GM12878 (cell line): ENCODE data around the gene KRTAP10-3. TPM values are rescaled to one million over a fixed set of nuclear protein-coding genes. Genes with fewer than 3 reads are reported as not detected.

Source experiments
- E4F1 ChIP-seq: fragments of 450-650 bp; IDR thresholded peaks from 2 replicates; pipeline ENCODE4 v1.6.1; 2018; ENCODE audit warnings: borderline replicate concordance, mild to moderate bottlenecking; ENCODE audit not compliant: partially characterized antibody
- MTA3 ChIP-seq: IDR thresholded peaks from 2 replicates; pipeline ENCODE4 v1.6.1; 2012; ENCODE audit warnings: low read length, inconsistent platforms, borderline replicate concordance
- PRDM15 ChIP-seq: fragments of 450-650 bp; formaldehyde crosslinking; IDR thresholded peaks from 2 replicates; pipeline ENCODE4 v1.4.0; 2020; ENCODE audit warnings: mild to moderate bottlenecking, moderate library complexity
- RFX5 ChIP-seq: IDR thresholded peaks from 2 replicates; pipeline ENCODE4 v1.6.1; 2011; ENCODE audit warnings: low read depth, low read length, improper control_type of control experiment
- TAF1 ChIP-seq: IDR thresholded peaks from 2 replicates; pipeline ENCODE4 v1.6.1; 2011; ENCODE audit warnings: mild to moderate bottlenecking, low read depth, low read length, borderline replicate concordance
- ZNF207 ChIP-seq: fragments of 450-650 bp; IDR thresholded peaks from 2 replicates; pipeline ENCODE4 v1.6.1; 2014; ENCODE audit warnings: antibody characterized with exemption, mild to moderate bottlenecking, borderline replicate concordance
- polyA plus RNA-seq, 11 experiments: library from polyadenylated mRNA; depleted of rRNA in 4 of 11; unstranded in 6 of 11; stranded (reverse) in 5 of 11; fragments of >200 nt; fragmentation: Nextera tagmentation in 4 of 11; fragmentation: Illumina TruSeq in 1 of 11; extraction: Ambion mirVana in 4 of 11; extraction: Trizol in 1 of 11; gene quantifications; 1 replicate in 1 of 11; 2 replicates in 10 of 11; pipeline versions ENCODE4 v1.2.1 to v1.2.3, GENCODE V29; 2011 to 2016; ENCODE audit warnings: inconsistent platforms in 2 of 11, missing spikeins in 2 of 11, low read depth in 1 of 11
- total RNA-seq, 4 experiments: library from RNA; depleted of rRNA in 3 of 4; stranded (reverse); fragments of >200 nt in 3 of 4; fragmentation: Illumina TruSeq in 1 of 4; extraction: Trizol in 1 of 4; gene quantifications; 2 replicates each; pipeline versions ENCODE4 v1.2.1 to v1.2.3, GENCODE V29; 2013 to 2021

The KRTAP10-3 gene
- total and polyA plus RNA-seq, 10 of the 15 experiments (the other 5 are each of a cell fraction or from before 2014, with no cell fraction given) = not detected

- TF ChIP-seq PRDM15 (CRISPR knock-in tag) (no peak), RFX5 (no peak), ZNF207 (no peak), TAF1 (no peak), E4F1 (no peak), MTA3 (no peak)
- TF ChIP-seq, all 136 proteins: peak for 0
These were observed 16.9 kb upstream of the KRTAP10-3 start (continued) for GRCh38 chr21:44575307-44576024.
